HFFc6 (cell line): ENCODE data around the gene EEF1AKMT3. TPM values are rescaled to one million over a fixed set of nuclear protein-coding genes. Genes with fewer than 3 reads are reported as not detected.
A peak's percentile ranks its signal among the peaks of the same experiment; 100 is the strongest.

ENCODE experiments used
- DNase-seq: peaks from one replicate; pipeline ENCODE4 v3.0.0-alpha.2; 2018
- H3K27ac Mint-ChIP-seq: 2 replicates; pipeline ENCODE4 v1.8.0; 2020; ENCODE audit warnings: mild to moderate bottlenecking, mixed read lengths
- H3K27me3 Mint-ChIP-seq: 2 replicates; pipeline ENCODE4 v1.8.0; 2021; ENCODE audit warnings: mild to moderate bottlenecking, moderate library complexity, mixed read lengths; ENCODE audit not compliant: insufficient read depth
- H3K36me3 Mint-ChIP-seq: 2 replicates; pipeline ENCODE4 v1.8.0; 2021; ENCODE audit warnings: low read depth, mixed read lengths
- H3K4me1 Mint-ChIP-seq: 2 replicates; pipeline ENCODE4 v1.8.0; 2020; ENCODE audit warnings: low read depth, mixed read lengths
- H3K4me3 Mint-ChIP-seq: 2 replicates; pipeline ENCODE4 v1.8.0; 2020; ENCODE audit warnings: mild to moderate bottlenecking, moderate library complexity, mixed read lengths
- H3K9me3 Mint-ChIP-seq: 2 replicates; pipeline ENCODE4 v1.8.0; 2020; ENCODE audit warnings: mild to moderate bottlenecking, mixed read lengths
- CTCF ChIP-seq: fragments of 200-600 bp; sonication (generic); IDR thresholded peaks from 2 replicates; pipeline ENCODE4 v1.5.0; 2021; ENCODE audit warnings: antibody characterized with exemption, mild to moderate bottlenecking
- total RNA-seq, 6 experiments: library from RNA; stranded (reverse); fragmentation: NEBNext Ultra II Directional; extraction: Animal tissue kit (Norgen Biotek cat#: 25700); gene quantifications; 2 replicates in 1 of 6; 3 replicates in 5 of 6; pipeline ENCODE4 v1.2.3, GENCODE V29; 2021

EEF1AKMT3 gene
- total RNA-seq, 6 experiments from 2014 or later = 6.3 to 9.0 (median 7.8) TPM

- peaks cover 2% of the 10 kb centered on the region; the same call in 1 of the 2 replicates for H3K27me3 Mint-ChIP-seq
- peak; percentile 97 for TF ChIP-seq CTCF
- peaks cover 22% of the 10 kb centered on the region for H3K4me1 Mint-ChIP-seq
- peak within 1 kb of the TSS; percentile 97 for H3K4me3 Mint-ChIP-seq
- peak within 1 kb of the TSS; percentile 85 for H3K27ac Mint-ChIP-seq
- H3K9me3 Mint-ChIP-seq = no peaks in the 10 kb centered on the region
- peak; percentile 93 for DNase-seq
- H3K36me3 Mint-ChIP-seq = peaks cover 28% of the 10 kb centered on the region
These were observed 10.4 kb downstream of the EEF1AKMT3 start, which contains the start of gene TSFM for GRCh38 chr12:57782608-57783465. TSFM (plus strand) TSS chr12:57782787; CDS start chr12:57782802, 15 bp downstream.

DNA sequence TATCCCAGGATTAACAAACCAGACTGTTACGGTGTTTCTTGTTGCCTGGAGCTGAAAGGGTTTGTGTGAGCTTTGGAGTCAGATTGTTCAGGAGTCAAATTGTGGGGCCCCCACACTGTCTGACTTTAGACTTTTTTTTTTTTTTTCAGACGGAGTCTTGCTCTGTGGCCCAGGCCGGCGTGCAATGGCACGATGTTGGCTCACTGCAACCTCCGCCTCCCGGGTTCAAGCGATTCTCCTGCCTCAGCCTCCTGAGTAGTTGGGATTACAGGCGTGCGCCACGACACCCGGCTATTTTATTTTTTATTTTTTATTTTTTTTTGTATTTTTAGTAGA is 11.0 kb downstream of the EEF1AKMT3 start:
- DNase-seq = no peak
- TF ChIP-seq CTCF = no peak
- H3K4me1 Mint-ChIP-seq = peaks cover 22% of the 10 kb centered on the region
- H3K36me3 Mint-ChIP-seq = peaks cover 27% of the 10 kb centered on the region
- H3K27me3 Mint-ChIP-seq = peaks cover 2% of the 10 kb centered on the region; the same call in 1 of the 2 replicates
- H3K4me3 Mint-ChIP-seq = peak overlapping the region; percentile 97
- H3K9me3 Mint-ChIP-seq = no peaks in the 10 kb centered on the region
- peak overlapping the region; percentile 85 for H3K27ac Mint-ChIP-seq

GRCh38 chr12:57783861-57784260 is 11.4 kb downstream of the EEF1AKMT3 start:
- TF ChIP-seq CTCF = no peak
- Mint-ChIP-seq H3K4me1 (peaks cover 22% of the 10 kb centered on the region), H3K27me3 (no peaks in the 10 kb centered on the region), H3K9me3 (no peaks in the 10 kb centered on the region), H3K4me3 (peak overlapping the region; percentile 72), H3K36me3 (peaks cover 24% of the 10 kb centered on the region), H3K27ac (peak overlapping the region; percentile 18; the same call in 1 of the 2 replicates)
- no peak for DNase-seq

- peak; percentile 81 for DNase-seq
- TF ChIP-seq CTCF = no peak
- H3K27ac Mint-ChIP-seq = peak overlapping the region; percentile 89
- peaks cover 28% of the 10 kb centered on the region for H3K36me3 Mint-ChIP-seq
- no peaks in the 10 kb centered on the region for H3K9me3 Mint-ChIP-seq
- H3K4me1 Mint-ChIP-seq = peaks cover 32% of the 10 kb centered on the region
- peak overlapping the region; percentile 16; the same call in 1 of the 2 replicates for H3K4me3 Mint-ChIP-seq
- no peaks in the 10 kb centered on the region for H3K27me3 Mint-ChIP-seq
These were observed 21.5 kb downstream of the EEF1AKMT3 start for GRCh38 chr12:57793920-57794319.

DNA sequence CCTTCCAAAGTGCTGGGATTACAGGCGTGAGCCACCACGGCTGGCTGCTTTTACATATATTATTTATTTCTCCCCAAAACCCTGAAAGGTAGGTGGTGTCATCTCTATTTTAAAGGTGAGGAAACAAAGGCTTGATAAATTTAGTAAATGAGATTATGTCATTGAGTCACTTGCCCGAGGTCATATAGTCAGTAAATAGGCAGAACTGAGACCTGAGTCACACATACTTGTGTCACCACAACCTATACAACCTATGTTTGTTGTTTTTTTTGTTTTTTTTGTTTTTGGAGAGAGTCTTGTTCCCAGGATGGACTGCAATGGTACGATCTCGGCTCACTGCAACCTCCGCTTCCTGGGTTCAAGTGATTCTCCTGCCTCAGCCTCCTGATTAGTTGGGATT is 22.9 kb downstream of the EEF1AKMT3 start:
- Mint-ChIP-seq H3K9me3 (no peaks in the 10 kb centered on the region), H3K36me3 (peaks cover 34% of the 10 kb centered on the region), H3K27me3 (no peaks in the 10 kb centered on the region), H3K4me1 (peaks cover 32% of the 10 kb centered on the region), H3K4me3 (peak overlapping the region; percentile 56), H3K27ac (peak overlapping the region; percentile 80)
- peak; percentile 70 for DNase-seq
- TF ChIP-seq CTCF = no peak
